ENCODE measurements around the gene DLGAP1. TPM values are rescaled to one million over a fixed set of nuclear protein-coding genes. Genes with fewer than 3 reads are reported as not detected.

DLGAP1 gene
- total and polyA plus RNA-seq, 2 of the 13 experiments (the other 11 are each of a cell fraction or from before 2014, with no cell fraction given) = 0.01 TPM; not detected in 1

DNA sequence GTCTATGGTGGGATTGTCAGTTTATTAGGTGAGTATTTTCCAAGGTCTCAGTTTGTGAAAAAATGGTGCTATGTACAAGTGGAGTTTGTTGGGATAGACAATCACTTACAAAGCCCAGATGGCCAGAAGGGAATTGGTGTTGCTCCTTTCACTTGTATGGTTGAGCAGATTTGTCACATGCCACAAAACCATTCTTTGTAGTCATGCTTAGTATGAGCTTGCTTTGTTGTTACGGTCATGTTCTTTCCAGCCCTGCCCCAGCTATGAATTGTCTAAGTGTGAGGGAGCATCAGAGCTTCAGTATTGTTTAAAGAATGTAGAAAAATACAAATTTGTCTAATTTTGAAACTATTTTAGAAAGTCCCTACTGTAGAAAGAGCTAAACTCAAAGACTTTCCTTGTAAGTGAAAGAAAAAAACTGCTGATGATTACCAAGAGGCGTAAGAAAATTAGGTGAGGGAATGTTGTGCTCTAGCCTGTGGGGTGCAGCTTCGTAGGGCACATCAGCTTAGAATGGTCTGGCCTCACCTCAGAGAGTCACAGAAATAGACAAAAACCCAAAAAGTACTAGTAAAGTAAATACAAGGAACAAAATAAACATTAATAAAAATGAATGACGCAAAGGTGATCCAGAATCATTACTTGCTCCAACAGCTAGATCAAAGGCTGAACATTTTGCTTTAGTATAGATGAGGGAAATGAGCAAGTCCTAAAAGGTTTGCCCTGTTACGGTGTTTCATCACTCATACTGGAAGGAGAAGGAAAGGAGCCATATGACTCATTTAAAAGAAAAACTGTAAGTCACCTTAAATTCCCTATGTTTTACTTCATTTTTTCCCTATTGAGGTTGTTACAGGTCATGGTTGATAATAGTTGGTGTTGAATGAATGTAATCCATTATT is 995.9 kb downstream of the DLGAP1 start:
- TF ChIP-seq ZNF747 (CRISPR knock-in tag; IDR thresholded peaks at IDR 0.05; ENCODE audit: borderline replicate concordance) = no peak
- TF ChIP-seq RBM22 (optimal IDR thresholded peaks at IDR 0.05; ENCODE audit: low read length) = peak; percentile 87
- no peak for TF ChIP-seq ZNF605 (CRISPR knock-in tag; IDR thresholded peaks at IDR 0.05)
- no peak for TF ChIP-seq ZNF746 (CRISPR knock-in tag; IDR thresholded peaks at IDR 0.05)
- no peak overlapping the region for H3K4me3 ChIP-seq (replicated peaks in 1 of 3; ENCODE audit: insufficient read depth in 1 of 3, low read depth in 2 of 3, low read length in 3 of 3)
- no peaks in the 10 kb centered on the region for H3K9me3 ChIP-seq (ENCODE audit: low read length)
- DNase-seq (ENCODE audit: low spot score) (no peak), ATAC-seq (no peak), FAIRE-seq (no peak)
- peaks cover 8 to 37% of the 10 kb centered on the region in 2 experiments; a peak in 4 of 5 replicates for H3K36me3 ChIP-seq (replicated peaks in 1 of 2; ENCODE audit: control insufficient read depth in 1 of 2, insufficient read depth in 2 of 2, low read length in 2 of 2)
- ChIA-PET CTCF (ENCODE audit: low intra/inter-chr PET ratio, low total read pairs) (no interaction called here), POLR2A (interaction anchor here (0.7 to 2.1 kb wide), 3 partner anchors 10 to 147 kb away, joined by 3 to 8 read pairs (median 3); partner anchors contain the start of gene TGIF1)
- 96% methylated on average over 5 of the region's 5 CpGs for WGBS (ENCODE audit: low lambda C conversion rate)
- in situ Hi-C loops (cut with HindIII; ENCODE audit: extremely low pct_ligation_motif_present, low pct_unique_long_range_greater_than_20kb) (loop anchor here (10.0 to 25.0 kb wide), 3 partner anchors 166 to 397 kb away; no protein-coding TSS in a partner anchor), intact Hi-C loops (cut with micrococcal nuclease; ENCODE audit: unreplicated experiment) (loop anchor here (5.0 kb wide), 1 partner anchor 197 kb away; the partner anchor contains the start of gene MYL12B)
- H3K4me2 ChIP-seq (ENCODE audit: low read depth, low read length) = no peak overlapping the region
- H4K20me1 ChIP-seq (ENCODE audit: insufficient read depth, low read length) = peaks cover 38% of the 10 kb centered on the region
- H3K9ac ChIP-seq (ENCODE audit: insufficient read depth, low read depth, low read length) = no peak overlapping the region
- peaks cover 38% of the 10 kb centered on the region for H3K79me2 ChIP-seq (ENCODE audit: insufficient read depth, low read length)
- no peak overlapping the region for H2AFZ ChIP-seq (ENCODE audit: low read length)
- BruUV-seq (replicated peaks) = no TSS peak
- no peaks in the 10 kb centered on the region for H3K27me3 ChIP-seq (ENCODE audit: control insufficient read depth in 1 of 2, insufficient read depth in 2 of 2, low read length in 2 of 2)
- no peak overlapping the region for H3K27ac ChIP-seq (ENCODE audit: extremely low read length, insufficient read depth, low read length)
- peaks cover 50% of the 10 kb centered on the region for H3K4me1 ChIP-seq (ENCODE audit: insufficient read depth, low read length)

DNA sequence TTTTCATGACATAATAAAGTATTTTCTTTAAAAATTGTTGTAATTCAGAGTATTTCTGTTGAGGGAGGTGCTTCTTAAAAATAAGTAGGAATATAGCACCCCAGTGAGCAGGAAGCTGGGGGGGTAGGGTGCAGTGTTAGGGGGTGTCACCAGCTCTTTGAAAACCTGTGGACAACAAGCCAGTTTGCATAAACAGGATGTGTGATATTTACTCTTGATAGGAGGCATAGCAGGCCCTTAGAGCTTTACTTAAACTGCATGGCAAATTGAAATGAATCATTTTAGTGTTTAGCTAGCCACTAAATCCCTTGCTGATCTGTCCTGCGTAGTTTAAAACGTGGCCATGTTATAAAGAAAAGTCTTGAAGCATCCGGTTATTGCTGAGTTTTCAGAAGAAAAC is 996.7 kb downstream of the DLGAP1 start:
- Histone ChIP-seq H3K9ac (ENCODE audit: insufficient read depth, low read depth, low read length) (no peak overlapping the region), H3K36me3 (replicated peaks in 1 of 2; ENCODE audit: control insufficient read depth in 1 of 2, insufficient read depth in 2 of 2, low read length in 2 of 2) (peaks cover 8 to 37% of the 10 kb centered on the region in 2 experiments; a peak in 4 of 5 replicates), H3K4me2 (ENCODE audit: low read depth, low read length) (0 out of 2 replicates have a peak overlapping the region, but pooled peaks have one; percentile 9), H3K4me3 (replicated peaks in 1 of 3; ENCODE audit: insufficient read depth in 1 of 3, low read depth in 2 of 3, low read length in 3 of 3) (no peak overlapping the region), H3K27ac (ENCODE audit: extremely low read length, insufficient read depth, low read length) (no peak overlapping the region), H4K20me1 (ENCODE audit: insufficient read depth, low read length) (peaks cover 38% of the 10 kb centered on the region), H2AFZ (ENCODE audit: low read length) (no peak overlapping the region), H3K9me3 (ENCODE audit: low read length) (no peaks in the 10 kb centered on the region), H3K27me3 (ENCODE audit: control insufficient read depth in 1 of 2, insufficient read depth in 2 of 2, low read length in 2 of 2) (no peaks in the 10 kb centered on the region), H3K4me1 (ENCODE audit: insufficient read depth, low read length) (peaks cover 50% of the 10 kb centered on the region), H3K79me2 (ENCODE audit: insufficient read depth, low read length) (peaks cover 46% of the 10 kb centered on the region)
- no peak for FAIRE-seq
- POLR2A ChIA-PET = interaction anchor here (0.7 to 2.2 kb wide), 4 partner anchors 9 to 147 kb away, joined by 3 to 8 read pairs (median 5); partner anchors contain the start of gene TGIF1
- intact Hi-C loops (cut with micrococcal nuclease; ENCODE audit: unreplicated experiment) (loop anchor here (5.0 kb wide), 1 partner anchor 196 kb away; the partner anchor contains the start of gene MYL12B), in situ Hi-C loops (cut with HindIII; ENCODE audit: extremely low pct_ligation_motif_present, low pct_unique_long_range_greater_than_20kb) (loop anchor here (10.0 to 25.0 kb wide), 3 partner anchors 166 to 396 kb away; no protein-coding TSS in a partner anchor)
- no peak for DNase-seq (ENCODE audit: low spot score)
- CTCF ChIA-PET (ENCODE audit: low intra/inter-chr PET ratio, low total read pairs) = no interaction called here
- no peak for ATAC-seq
- WGBS (ENCODE audit: low lambda C conversion rate) = 90% methylated on average over 3 of the region's 3 CpGs
- no TSS peak for BruUV-seq (replicated peaks)
- no peak for TF ChIP-seq FOXP1 (IDR thresholded peaks at IDR 0.05)
- TF ChIP-seq FOXP1 (CRISPR knock-in tag; IDR thresholded peaks at IDR 0.05) = peak; percentile 45; the same call in 1 of the 2 replicates
- TF ChIP-seq ZNF720 (CRISPR knock-in tag; IDR thresholded peaks at IDR 0.05) = no peak
- TF ChIP-seq EP300 (IDR thresholded peaks at IDR 0.05; ENCODE audit: low read depth in 2 of 2, low read length in 2 of 2) = 0 out of 4 replicates have a peak, but pooled peaks of 1 of the 2 experiments have one; percentile 5
- TF ChIP-seq EP300 (CRISPR knock-in tag; IDR thresholded peaks at IDR 0.05; ENCODE audit: borderline replicate concordance) = no peak
- 0 out of 2 replicates have a peak, but pooled peaks have one; percentile 25 for TF ChIP-seq SAP130 (CRISPR knock-in tag; IDR thresholded peaks at IDR 0.05; ENCODE audit: low read depth)
- TF ChIP-seq ZNF331 (CRISPR knock-in tag; IDR thresholded peaks at IDR 0.05) = no peak
- TF ChIP-seq, protein P1, sequence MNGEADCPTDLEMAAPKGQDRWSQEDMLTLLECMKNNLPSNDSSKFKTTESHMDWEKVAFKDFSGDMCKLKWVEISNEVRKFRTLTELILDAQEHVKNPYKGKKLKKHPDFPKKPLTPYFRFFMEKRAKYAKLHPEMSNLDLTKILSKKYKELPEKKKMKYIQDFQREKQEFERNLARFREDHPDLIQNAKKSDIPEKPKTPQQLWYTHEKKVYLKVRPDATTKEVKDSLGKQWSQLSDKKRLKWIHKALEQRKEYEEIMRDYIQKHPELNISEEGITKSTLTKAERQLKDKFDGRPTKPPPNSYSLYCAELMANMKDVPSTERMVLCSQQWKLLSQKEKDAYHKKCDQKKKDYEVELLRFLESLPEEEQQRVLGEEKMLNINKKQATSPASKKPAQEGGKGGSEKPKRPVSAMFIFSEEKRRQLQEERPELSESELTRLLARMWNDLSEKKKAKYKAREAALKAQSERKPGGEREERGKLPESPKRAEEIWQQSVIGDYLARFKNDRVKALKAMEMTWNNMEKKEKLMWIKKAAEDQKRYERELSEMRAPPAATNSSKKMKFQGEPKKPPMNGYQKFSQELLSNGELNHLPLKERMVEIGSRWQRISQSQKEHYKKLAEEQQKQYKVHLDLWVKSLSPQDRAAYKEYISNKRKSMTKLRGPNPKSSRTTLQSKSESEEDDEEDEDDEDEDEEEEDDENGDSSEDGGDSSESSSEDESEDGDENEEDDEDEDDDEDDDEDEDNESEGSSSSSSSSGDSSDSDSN (CRISPR knock-in tag; IDR thresholded peaks at IDR 0.05) = no peak
- 0 out of 2 replicates have a peak, but pooled peaks have one; percentile 48 for TF ChIP-seq ETV5 (CRISPR knock-in tag; IDR thresholded peaks at IDR 0.05; ENCODE audit: borderline replicate concordance)

All from HepG2 (cell line).